Measurements from ENCODE around the gene DERL2. TPM values are rescaled to one million over a fixed set of nuclear protein-coding genes. Genes with fewer than 3 reads are reported as not detected.

Gene DERL2
- 38.6 and 70.7 TPM in 2 replicates for total RNA-seq (2014; rRNA removed; shearing (Covaris generic))
- polyA plus RNA-seq (2016; fragmentation: Nextera tagmentation; extraction: Ambion mirVana): 159 and 160 TPM in 2 replicates

DNA sequence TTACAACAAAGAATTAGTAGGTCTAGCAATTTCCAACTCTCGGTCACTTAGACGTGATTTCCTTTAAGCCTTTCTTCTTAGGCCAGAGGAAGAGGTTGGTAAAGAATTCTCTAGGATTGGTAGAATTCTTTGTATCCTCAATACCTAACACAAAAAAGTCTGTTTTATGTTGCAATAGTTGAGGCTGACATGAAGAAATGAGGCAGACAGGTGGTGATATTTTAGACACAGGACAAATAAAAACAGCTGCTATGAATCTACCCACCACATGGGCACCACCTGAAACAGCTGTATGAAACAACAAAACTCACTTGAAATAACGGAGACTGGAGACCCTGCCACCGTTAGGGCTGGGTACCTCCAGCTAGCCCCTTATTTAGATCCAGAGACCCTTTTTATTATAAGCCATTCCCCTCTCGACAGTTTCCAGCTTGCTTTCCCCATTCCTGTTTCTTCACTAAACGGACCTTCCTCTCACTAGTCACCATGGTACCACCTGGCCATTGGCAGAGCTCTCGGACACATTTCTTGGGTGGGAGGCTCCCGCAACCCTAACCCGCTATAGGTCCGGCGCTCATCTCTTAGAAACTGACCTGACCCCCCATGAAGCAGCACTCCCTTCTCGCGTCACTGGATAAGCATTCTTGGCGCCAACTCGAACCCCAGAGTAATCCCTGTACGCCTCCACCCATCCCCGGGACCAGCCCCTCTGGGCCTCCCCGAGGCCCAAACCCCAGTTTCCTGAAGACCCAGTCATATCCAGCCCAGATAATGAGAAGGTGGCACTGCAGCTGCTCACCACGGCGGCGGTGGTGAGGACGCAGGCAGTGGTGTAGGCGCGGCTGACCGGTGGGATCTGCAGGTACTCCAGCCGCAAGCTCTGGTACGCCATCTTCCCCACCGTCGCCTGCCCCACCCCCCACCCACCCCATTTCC is at the start of gene DERL2:
TSS of gene DERL2 (minus strand) at position 909 of the 936 bp plus-strand sequence. CDS start at position 892, 17 bp downstream.
- in situ Hi-C loops (cut with MboI): no loop called here
- H3K4me2 ChIP-seq (ENCODE audit: unreplicated experiment): peak within 1 kb of the TSS; percentile 97
- peaks cover 47% of the 10 kb centered on the region for H3K36me3 ChIP-seq (ENCODE audit: low read depth)
- no peaks in the 10 kb centered on the region for H3K27me3 ChIP-seq (replicated peaks; ENCODE audit: insufficient read depth)
- no peaks in the 10 kb centered on the region for H3K9me2 ChIP-seq (ENCODE audit: insufficient read depth)
- peak; percentile 57 for DNase-seq
- peaks cover 10% of the 10 kb centered on the region; the same call in 1 of the 2 replicates for H3F3A ChIP-seq (ENCODE audit: insufficient read depth)
- peak within 1 kb of the TSS; percentile 94 for H2AFZ ChIP-seq
- 6% methylated on average over 29 of the region's 29 CpGs for WGBS, 2 experiments (ENCODE audit: low coverage in 1 of 2, low lambda C conversion rate in 2 of 2, missing lambda C conversion rate in 2 of 2)
- H3K79me2 ChIP-seq (ENCODE audit: insufficient read depth): peaks cover 86% of the 10 kb centered on the region
- peaks cover 11% of the 10 kb centered on the region; the same call in 1 of the 2 replicates for H3K4me1 ChIP-seq (ENCODE audit: insufficient read depth)
- peak within 1 kb of the TSS; percentile 95 for H3K9ac ChIP-seq
- no peaks in the 10 kb centered on the region for H4K20me1 ChIP-seq (ENCODE audit: insufficient read depth)
- H3K4me3 ChIP-seq: peak within 1 kb of the TSS; percentile 99
- TF ChIP-seq EZH2 (IDR thresholded peaks at IDR 0.05; ENCODE audit: insufficient read depth, poor library complexity, severe bottlenecking) (no peak), EZH2phosphoT487 (IDR thresholded peaks at IDR 0.05; ENCODE audit: insufficient read depth, low read depth) (no peak)
- no peaks in the 10 kb centered on the region for H3K9me3 ChIP-seq (ENCODE audit: low read depth)
- peak within 1 kb of the TSS; percentile 98 for H3K27ac ChIP-seq

DNA sequence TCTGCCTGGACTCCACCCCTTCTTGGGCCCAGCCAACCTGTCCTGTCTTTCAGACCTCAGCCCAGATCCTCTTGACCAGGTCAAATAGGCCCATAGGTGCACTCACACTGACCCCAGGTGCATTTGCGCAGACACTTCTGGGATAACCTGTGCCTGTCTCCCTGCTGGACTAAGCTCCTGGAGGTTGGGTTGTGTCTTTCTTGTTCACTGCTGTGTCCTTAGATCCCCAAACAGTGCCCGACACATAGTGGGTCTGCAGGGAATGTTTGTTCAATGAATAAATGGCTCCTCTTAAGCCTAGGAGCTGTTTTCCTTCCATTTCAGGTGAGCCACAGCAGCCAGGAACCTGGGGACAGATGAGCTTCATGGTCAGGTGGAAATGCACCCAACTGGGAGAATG is 49.5 kb upstream of the DERL2 start:
- DNase-seq: no peak
- no peak overlapping the region for H2AFZ ChIP-seq
- in situ Hi-C loops (cut with MboI): no loop called here
- H3K4me2 ChIP-seq (ENCODE audit: unreplicated experiment): no peak overlapping the region
- H3K9ac ChIP-seq: no peak overlapping the region
- 0 out of 2 replicates have a peak, but pooled peaks cover 4% of the 10 kb centered on the region for H3F3A ChIP-seq (ENCODE audit: insufficient read depth)
- no peaks in the 10 kb centered on the region for H3K9me3 ChIP-seq (ENCODE audit: low read depth)
- 100% methylated on average over 2 of the region's 2 CpGs for WGBS, 2 experiments (ENCODE audit: low coverage in 1 of 2, low lambda C conversion rate in 2 of 2, missing lambda C conversion rate in 2 of 2)
- no peaks in the 10 kb centered on the region for H4K20me1 ChIP-seq (ENCODE audit: insufficient read depth)
- H3K27ac ChIP-seq: no peak overlapping the region
- no peaks in the 10 kb centered on the region for H3K27me3 ChIP-seq (replicated peaks; ENCODE audit: insufficient read depth)
- H3K79me2 ChIP-seq (ENCODE audit: insufficient read depth): no peaks in the 10 kb centered on the region
- TF ChIP-seq EZH2 (IDR thresholded peaks at IDR 0.05; ENCODE audit: insufficient read depth, poor library complexity, severe bottlenecking) (no peak), EZH2phosphoT487 (IDR thresholded peaks at IDR 0.05; ENCODE audit: insufficient read depth, low read depth) (no peak)
- H3K9me2 ChIP-seq (ENCODE audit: insufficient read depth): no peaks in the 10 kb centered on the region
- peaks cover 23% of the 10 kb centered on the region for H3K36me3 ChIP-seq (ENCODE audit: low read depth)
- no peak overlapping the region for H3K4me3 ChIP-seq
- no peaks in the 10 kb centered on the region for H3K4me1 ChIP-seq (ENCODE audit: insufficient read depth)

DNA sequence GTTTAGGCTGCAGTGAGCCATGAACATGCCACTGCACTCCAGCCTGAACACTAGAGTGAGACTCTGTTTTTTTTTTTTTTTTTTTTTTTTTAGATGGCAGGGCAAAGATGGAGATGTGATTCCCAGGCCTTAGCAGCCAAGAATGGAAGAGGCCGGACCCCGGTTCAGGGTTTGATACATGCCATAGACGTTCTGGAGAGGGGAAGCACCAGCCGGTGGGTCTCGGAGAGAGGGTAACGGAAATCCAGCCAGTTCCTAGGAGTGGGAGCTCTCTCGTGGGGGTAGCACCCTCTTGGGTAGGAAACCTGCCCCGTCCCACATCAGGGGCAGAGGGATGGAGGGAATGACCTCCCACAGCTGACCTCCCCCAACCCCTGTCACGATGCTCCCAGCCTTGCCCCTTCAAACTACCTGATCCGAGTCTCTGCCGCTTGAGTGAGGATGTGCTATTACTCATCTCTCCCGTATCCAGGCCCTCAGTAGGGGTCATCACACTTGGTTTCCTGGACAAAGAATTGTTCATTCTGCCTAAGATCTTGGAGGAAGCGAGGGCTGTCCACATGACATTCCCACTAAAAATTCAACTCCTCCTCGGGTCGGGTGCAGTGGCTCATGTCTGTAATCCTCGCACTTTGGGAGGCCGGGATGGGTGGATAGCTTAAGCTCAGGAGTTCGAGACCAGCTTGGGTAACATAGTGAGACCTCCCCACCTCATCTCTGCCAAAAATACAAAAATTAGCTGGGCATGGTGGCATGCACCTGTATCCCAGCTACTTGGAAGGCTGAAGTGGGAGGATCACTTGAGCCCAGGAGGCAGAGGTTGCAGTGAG is 47.7 kb upstream of the DERL2 start:
- Histone ChIP-seq H3K79me2 (ENCODE audit: insufficient read depth) (no peaks in the 10 kb centered on the region), H3K9ac (no peak overlapping the region), H3K9me3 (ENCODE audit: low read depth) (no peaks in the 10 kb centered on the region), H3K4me3 (no peak overlapping the region), H3K27ac (no peak overlapping the region), H3K9me2 (ENCODE audit: insufficient read depth) (no peaks in the 10 kb centered on the region), H3K36me3 (ENCODE audit: low read depth) (peaks cover 37% of the 10 kb centered on the region), H3K27me3 (replicated peaks; ENCODE audit: insufficient read depth) (no peaks in the 10 kb centered on the region), H2AFZ (no peak overlapping the region), H3K4me1 (ENCODE audit: insufficient read depth) (no peaks in the 10 kb centered on the region), H3F3A (ENCODE audit: insufficient read depth) (peaks cover 19% of the 10 kb centered on the region), H4K20me1 (ENCODE audit: insufficient read depth) (no peaks in the 10 kb centered on the region), H3K4me2 (ENCODE audit: unreplicated experiment) (no peak overlapping the region)
- TF ChIP-seq EZH2phosphoT487 (IDR thresholded peaks at IDR 0.05; ENCODE audit: insufficient read depth, low read depth) (no peak), EZH2 (IDR thresholded peaks at IDR 0.05; ENCODE audit: insufficient read depth, poor library complexity, severe bottlenecking) (no peak)
- in situ Hi-C loops (cut with MboI): no loop called here
- WGBS, 2 experiments (ENCODE audit: low coverage in 1 of 2, low lambda C conversion rate in 2 of 2, missing lambda C conversion rate in 2 of 2): 87 to 88% methylated on average over 18 of the region's 18 CpGs
- no peak for DNase-seq

DNA sequence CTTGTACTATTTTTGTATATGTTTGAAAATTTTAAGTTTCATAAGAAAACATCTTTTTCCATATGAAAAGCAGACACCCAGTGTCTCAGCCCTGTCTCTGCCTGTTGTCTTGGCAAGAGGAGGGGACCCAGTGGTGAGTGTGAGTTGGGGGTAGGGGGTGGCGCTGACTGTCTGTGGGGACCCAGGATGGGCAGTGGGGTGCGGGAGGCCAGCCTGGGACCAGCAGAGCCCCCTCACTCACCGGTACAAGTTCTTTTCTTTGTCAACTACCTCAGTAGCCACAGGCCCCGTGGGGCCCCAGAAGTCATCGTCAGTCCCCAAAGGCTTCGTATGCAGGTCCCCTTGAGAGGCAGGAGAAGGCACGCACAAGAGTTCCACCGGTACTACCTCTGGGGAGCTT is 46.6 kb upstream of the DERL2 start:
- Histone ChIP-seq H3K36me3 (ENCODE audit: low read depth) (peaks cover 42% of the 10 kb centered on the region), H3K27ac (no peak overlapping the region), H3K27me3 (replicated peaks; ENCODE audit: insufficient read depth) (no peaks in the 10 kb centered on the region), H3F3A (ENCODE audit: insufficient read depth) (peaks cover 26% of the 10 kb centered on the region), H3K4me1 (ENCODE audit: insufficient read depth) (0 out of 2 replicates have a peak, but pooled peaks cover under 1% of the 10 kb centered on the region), H3K79me2 (ENCODE audit: insufficient read depth) (no peaks in the 10 kb centered on the region), H3K4me3 (no peak overlapping the region), H3K9ac (no peak overlapping the region), H2AFZ (no peak overlapping the region), H3K4me2 (ENCODE audit: unreplicated experiment) (no peak overlapping the region), H3K9me3 (ENCODE audit: low read depth) (no peaks in the 10 kb centered on the region), H3K9me2 (ENCODE audit: insufficient read depth) (no peaks in the 10 kb centered on the region), H4K20me1 (ENCODE audit: insufficient read depth) (no peaks in the 10 kb centered on the region)
- DNase-seq: no peak
- WGBS, 2 experiments (ENCODE audit: low coverage in 1 of 2, low lambda C conversion rate in 2 of 2, missing lambda C conversion rate in 2 of 2): 94 to 100% methylated on average over 7 to 8 of the region's 8 CpGs
- TF ChIP-seq EZH2phosphoT487 (IDR thresholded peaks at IDR 0.05; ENCODE audit: insufficient read depth, low read depth) (no peak), EZH2 (IDR thresholded peaks at IDR 0.05; ENCODE audit: insufficient read depth, poor library complexity, severe bottlenecking) (no peak)
- in situ Hi-C loops (cut with MboI): no loop called here
